HG03095 (cell line): ENCODE measurements around the gene PREB.
A peak's percentile ranks its signal among the peaks of the same experiment; 100 is the strongest.

Source experiments
- ATAC-seq: cut with Tn5 transposase; IDR thresholded peaks from one replicate; pipeline ENCODE4 v1.9.1; 2021; ENCODE audit warnings: moderate library complexity; ENCODE audit not compliant: unreplicated experiment

PREB gene

DNA sequence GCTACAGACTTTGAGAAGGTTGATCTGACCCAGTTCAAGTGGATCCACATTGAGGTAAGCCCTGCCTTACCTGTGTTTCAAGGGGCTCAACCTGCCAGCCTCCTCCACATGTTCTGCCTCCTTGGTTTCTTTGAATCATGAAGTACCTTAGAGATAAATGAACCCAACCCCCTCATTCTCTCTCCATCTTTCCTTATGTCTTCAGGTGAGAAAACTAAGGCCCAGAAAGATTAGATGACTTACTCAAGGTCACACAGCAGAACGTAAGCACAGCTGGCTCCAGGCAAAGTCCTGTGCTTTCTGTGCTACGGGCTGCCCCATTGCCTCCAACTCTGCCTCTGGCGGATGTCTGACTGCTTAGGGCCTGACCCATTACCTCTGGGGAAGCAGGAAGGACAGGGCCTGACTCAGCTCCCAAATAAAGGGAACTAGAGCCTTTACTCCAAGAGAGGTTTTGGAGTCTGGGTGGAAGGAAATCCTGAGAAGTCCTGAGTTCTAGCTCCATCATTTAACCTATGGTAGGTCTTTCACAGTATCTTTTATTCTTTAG, 37.6 kb downstream of the PREB start:
- ATAC-seq = no peak

DNA sequence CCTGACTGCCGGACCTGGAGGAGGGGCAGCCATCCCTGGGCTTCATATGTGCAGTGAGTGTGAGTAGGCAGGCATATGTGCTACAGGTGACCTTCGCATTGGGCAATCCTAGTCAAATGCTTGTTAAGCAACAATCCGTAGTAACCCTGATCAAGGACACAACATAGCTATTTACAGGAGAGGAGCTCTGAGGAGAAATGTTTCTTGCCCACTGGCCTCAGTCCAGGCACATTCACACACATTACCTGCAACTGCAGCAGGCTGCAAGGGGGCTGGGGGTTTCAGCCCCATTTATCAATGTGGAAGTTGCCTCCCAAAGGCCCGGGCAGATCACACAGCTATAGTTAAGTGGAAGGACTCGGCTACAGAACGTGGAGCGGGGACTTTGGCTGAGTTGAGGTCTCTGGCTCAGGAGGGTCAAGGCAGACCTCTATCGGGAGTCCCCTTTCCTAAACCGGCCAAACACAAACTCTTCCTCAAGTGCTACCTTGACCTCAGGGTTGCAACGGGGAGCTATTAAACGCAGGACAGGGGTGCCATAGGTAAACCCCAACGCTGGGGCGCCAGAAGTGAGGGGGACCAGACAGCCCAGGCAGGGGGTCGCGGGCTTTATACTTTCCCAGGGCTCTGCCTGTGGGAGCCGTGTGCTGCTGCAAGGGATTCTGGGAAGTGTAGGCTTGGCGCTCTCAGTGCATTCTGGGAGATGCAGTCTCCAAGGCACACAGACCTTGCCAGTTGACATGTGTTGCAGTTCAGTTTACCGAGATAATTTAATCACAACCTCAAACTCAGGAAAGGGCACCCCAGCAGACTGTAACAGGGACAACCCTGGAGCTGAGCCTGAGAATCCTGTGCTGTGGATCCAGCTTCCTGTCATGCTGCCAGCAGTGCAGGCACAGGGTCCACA, 38.4 kb downstream of the PREB start:
- no peak for ATAC-seq

DNA sequence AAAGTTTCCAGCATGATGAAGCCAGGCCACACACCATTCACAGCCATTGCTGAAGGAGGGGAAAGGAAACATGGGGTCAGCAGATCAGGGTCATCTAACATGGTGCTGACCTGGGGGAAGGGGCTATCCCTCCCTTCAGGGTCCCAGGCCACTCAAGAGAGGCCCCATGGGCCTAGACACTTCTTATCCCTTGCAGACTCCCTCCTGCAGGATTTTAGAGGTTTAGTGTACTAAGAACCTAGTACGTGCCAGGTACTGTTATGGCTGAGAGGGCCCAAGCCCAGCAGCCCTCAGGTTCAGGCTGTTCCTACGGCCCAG, 39.0 kb downstream of the PREB start:
- ATAC-seq = no peak

DNA sequence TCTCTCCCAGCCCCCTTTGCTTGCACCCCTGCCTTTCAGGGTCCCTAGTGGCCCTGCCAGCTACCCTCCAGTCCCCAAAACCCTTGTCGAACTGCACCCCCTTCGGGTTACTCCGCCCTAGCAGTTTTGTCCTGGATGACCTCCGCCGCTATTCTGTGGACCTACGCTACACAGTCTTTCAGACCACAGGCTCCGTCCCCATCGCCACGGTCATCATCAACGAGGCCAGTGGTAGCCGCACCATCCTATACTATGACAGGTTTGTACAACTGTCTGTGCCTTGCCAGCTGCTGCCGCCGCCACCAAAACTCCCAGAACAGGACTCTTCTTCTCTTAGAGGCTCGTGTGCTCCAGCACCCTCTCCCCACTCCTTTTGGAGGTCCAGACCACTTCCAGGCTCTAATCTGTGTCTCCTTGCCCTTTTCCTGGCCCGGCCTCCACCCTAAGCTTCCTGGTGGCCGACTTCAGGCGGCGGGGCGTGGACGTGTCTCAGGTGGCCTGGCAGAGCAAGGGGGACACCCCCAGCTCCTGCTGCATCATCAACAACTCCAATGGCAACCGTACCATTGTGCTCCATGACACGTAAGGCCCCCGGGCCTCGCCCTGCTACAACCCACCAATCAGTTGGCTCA, 40.0 kb downstream of the PREB start:
- ATAC-seq = no peak

DNA sequence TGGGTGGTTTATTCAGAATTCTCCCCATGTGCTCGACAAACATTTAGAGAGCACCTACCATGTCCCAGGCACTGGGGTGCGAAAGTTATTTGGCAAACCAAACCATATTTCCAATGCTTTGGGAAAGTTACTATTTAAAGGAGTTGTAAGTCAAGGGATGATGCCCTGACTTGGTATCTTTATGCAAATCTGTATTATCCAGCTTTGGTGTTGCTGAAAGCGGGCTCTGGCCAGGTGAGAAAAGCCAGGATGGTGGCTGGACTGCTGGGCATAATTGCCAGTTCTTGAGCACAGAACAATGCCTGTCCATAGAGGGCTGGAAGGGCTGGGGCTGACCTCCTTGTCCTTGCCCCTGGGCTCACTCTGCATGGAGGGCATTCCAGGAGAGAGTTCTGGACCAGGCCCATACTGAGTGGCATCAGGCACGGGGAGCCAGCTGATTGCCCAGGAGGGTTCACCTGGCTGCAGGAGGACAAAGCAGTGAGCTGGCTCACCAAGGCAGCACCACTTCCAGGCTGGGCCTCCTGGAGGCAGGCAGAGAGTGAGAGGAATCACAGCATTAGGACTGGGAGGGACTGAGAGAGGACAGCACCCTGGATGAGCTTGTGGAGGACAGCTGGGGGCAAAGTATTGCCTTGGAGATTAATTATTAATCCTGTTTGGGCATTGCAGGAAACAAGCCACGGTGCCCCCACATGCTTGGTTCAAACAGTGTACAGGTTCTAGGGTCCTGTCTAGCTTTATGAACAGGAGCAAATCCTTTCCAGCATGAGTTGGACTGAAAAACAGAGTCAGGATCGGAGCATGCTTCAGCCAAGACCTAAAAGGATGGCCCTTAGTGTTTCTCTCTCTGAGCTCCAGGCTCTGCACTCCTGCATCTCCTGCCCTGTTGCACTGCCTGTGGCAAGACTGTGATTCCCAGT, 40.7 kb downstream of the PREB start:
- ATAC-seq = no peak

DNA sequence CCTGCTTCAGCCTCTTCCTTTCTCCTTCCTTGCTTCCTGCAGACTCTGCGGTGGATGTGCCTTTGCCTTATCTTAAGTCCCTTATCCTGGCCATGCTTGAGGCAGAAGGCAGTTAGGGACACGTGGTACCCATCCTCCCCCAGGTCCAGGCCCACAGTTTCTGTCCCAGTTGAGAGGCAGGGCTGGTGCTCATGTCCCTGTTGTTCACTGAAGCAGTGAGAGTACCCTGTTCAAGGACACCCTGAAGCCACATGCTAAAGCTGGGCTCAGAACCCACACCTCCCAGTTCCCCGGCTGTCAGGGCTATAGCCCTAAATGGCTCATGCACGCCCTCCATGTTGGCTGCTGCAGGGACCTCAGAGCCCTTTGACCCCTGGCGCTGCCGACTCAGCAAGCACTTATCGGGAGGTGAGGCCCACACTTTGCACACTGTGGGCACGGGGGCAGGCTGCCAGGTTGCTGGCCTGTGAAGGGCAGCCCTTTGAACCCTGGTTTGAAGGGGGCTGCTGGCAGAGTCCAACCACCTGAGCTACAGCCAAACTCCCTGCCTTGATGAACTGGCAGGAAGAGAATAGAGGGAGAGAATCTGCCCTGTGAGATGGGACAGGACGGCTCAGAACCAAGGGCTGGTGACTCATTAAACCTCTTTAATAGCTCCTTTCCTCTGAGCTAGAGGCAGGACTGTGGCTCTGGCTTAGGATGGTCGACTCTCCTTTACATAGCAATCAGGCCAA, 41.6 kb downstream of the PREB start:
- ATAC-seq = no peak

DNA sequence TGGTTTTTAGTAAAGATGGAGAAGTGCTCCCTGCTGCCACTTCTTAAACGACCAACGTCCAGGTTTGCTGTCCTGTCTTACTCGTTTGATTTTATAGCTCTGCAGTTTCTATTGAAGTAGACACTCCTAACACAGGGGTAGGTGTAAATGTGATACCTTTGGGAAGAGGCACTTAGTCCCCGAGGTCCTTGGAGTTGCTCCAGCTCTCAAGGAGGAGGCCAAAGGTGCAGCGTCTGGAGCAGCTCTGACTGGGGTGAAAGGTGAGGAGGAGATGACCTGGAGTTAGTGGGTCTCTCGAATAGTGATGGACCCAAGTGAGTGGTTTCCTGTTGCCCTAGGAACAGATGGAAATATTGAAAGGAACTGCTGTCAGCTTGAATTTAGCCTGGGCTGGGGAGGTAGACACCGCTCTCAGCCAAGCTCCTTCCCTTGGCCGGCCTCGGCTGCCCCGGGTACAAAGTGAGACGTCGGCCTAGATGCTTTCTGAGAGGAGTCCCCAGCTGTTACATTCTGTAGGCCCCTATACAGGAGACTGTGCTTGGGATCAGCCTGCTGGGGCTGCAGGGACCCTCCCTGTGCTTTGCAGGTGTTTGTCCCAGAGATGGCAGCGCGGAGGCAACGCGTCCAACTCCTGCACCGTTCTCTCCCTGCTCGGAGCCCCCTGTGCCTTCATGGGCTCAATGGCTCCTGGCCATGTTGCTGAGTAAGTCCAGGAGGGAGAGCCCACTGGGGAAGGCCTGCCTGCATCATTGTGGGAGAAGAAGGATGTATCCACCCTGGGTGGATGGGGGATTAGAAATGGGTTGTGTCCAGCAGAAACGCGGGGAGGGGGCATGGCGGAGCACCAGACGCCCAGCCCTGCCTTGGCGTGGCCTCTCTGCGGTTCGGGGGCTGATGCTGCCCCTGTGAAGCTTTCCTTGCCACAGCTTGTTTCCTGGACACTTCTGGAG, 42.4 kb downstream of the PREB start:
- no peak for ATAC-seq

DNA sequence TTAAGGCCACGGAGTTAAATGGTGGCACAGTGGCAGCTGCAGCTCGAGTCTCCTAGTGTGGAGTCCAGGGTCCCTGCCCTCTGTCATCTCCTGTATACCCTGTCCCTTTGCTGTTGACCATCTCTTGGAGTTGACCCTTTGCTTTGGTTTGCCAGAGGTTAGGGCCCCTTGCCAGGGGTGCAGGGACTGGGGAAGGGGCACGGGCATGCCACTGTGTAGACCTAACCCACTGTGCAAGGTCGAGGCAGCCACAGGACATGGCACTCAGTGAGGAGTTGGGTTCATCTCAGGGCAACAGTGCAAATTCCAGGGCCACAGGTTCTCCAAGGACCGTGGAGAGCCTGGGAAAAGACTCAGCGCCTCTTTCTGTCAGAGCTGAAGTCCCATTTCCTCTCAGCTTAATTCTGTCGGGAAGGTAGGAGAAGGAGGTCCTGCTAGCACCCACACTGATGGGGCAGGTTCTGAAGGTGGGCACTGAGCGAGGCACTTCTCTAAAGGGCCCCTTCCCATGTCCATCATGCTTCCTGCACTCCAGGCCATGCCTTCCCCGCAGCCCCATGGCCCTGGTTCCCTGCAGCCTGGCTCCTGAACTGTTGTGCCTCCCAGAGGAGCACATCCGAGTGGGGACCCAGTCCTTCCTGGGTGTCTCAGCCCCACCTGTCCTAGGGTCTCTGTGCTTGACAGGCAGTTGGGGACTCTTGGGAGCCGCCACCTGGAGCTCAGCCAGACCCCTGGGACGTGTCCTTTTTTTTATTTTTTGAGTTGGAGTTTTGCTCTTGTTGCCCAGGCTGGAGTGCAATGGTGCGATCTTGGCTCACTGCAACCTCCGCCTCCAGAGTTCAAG, 45.1 kb downstream of the PREB start:
- no peak for ATAC-seq

DNA sequence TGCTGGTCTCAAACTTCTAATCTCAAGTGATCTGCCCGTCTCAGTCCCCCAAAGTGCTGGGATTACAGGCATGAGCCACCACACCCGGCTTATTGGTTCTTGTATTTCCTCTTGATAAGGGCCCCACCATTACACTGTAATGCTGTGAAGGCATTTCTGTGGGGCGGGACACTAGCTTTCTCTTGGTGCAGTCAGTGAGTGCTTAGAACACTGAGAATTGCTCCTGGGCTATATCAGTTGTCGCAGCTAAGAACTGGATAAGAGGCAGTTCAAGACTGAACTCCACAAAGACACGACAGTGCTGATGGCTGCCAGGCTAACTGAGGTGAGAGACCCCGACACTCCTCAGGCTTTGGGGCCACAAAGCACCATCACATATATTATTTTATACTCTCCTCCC, 45.8 kb downstream of the PREB start:
- ATAC-seq = no peak

DNA sequence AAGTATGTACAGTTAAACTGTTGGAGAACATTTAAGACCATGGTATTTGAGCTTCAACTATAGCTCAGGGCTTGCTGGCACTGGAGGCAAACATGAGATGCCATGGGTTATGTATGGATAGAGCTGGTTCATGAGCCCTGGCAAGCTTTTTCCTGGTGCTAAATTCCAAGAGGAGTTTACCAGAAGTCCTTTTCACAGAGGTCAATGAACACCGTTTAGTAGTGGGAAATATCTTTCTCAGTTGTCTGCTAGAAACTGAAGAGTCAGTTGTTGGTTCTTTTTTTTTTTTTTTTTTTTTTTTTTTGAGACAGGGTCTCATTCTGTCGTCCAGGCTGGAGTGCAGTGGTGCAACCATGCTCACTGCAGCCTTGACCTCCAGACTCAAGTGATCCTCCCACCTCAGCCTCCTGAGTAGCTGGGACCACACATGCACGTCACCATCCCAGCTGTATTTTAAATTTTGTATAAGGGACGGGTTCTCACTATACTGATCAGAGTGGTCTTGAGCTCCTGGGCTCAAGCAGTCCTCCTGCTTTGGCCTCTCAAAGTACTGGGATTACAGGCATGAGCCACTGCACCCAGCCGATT, 46.5 kb downstream of the PREB start:
- no peak for ATAC-seq

DNA sequence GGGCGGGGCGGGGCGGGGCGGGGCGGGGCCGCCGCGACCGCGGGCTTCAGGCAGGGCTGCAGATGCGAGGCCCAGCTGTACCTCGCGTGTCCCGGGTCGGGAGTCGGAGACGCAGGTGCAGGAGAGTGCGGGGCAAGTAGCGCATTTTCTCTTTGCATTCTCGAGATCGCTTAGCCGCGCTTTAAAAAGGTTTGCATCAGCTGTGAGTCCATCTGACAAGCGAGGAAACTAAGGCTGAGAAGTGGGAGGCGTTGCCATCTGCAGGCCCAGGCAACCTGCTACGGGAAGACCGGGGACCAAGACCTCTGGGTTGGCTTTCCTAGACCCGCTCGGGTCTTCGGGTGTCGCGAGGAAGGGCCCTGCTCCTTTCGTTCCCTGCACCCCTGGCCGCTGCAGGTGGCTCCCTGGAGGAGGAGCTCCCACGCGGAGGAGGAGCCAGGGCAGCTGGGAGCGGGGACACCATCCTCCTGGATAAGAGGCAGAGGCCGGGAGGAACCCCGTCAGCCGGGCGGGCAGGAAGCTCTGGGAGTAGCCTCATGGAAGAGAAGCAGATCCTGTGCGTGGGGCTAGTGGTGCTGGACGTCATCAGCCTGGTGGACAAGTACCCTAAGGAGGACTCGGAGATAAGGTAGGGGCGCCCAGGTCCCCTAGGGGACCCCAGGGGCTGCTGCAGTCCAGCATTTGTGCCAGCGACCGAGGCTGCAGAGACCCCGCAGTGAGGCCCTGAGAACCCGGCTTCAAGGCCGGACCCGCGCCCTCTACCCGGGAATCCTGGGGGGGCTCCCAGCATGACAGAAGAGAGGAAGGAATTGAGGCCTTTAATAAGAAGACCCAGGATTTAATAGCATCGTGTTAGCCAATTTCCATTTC, 47.5 kb downstream of the PREB start, which contains the start of gene KHK:
Gene KHK, plus strand, starts transcription at position 49 of the 870 bp plus-strand sequence. Its CDS starts 488 bp downstream, at position 537.
- no peak for ATAC-seq

DNA sequence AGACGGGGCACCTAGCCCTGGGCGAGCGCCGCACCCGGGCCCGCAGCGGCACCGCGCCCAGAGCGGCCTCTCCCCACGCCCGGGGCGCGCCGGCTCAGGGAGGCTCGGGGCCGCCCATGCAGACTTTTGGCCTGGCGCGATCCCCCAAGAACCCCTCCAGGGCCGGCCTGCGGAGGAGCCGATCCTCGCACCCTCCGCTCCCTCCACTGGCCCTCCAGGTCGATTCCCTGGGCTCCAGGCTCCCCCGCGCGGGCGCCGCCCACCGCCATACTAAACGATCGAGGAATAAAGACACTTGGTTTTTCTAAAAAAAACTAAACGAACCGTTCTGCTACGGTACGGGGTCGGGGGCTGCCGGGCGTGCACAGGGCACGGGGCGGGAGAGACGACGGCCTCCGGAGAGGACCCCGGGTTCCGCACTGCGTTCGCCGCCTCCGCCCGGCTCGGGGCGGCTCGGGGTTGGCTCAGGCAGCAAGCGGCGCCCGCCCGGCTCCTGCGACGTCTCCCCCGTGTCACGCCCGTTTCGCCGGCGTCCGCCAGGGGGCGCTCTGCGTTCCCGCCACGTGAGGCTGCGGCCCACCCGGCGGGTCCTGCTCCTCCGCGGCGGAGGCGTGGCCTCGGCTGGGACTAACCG, 48.2 kb downstream of the PREB start:
- peak; percentile 78 for ATAC-seq

DNA sequence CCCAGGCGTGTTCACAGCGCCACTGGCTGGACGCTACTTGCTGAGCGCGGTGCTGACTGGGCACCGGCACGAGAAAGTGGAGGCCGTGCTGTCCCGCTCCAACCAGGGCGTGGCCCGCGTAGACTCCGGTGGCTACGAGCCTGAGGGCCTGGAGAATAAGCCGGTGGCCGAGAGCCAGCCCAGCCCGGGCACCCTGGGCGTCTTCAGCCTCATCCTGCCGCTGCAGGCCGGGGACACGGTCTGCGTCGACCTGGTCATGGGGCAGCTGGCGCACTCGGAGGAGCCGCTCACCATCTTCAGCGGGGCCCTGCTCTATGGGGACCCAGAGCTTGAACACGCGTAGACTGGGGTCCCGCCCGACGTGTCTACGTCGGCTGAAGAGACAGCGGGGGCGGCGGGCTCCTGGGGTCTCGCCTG, 48.8 kb downstream of the PREB start:
- ATAC-seq = no peak

DNA sequence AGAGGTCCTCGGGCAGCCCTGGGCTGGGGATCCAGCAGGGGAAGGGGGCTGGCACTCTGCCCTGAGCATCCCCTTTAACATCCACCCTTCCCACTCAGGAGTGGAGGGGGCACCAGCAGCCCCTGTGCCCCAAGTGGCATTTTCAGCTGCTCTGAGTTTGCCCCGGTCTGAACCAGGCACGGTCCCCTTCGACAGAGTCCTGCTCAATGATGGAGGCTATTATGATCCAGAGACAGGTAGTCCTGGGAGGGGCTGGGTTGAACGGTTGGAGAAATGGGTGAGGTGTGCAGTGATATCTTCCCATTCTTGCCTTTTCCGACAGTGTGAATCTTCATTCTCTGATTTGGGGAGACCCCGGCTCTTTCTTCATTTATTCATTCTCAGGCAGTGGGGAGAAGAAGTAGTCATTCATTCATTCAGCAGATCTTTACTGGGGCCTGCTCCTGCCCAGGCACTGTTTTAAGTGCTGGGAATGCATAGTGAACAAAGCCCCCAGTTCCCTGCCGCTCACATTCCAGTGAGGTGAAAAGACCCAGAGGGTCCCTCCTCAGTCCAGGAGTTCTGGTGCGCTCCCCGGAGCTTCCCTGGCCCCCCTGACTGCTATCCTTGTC, 49.3 kb downstream of the PREB start:
- no peak for ATAC-seq

DNA sequence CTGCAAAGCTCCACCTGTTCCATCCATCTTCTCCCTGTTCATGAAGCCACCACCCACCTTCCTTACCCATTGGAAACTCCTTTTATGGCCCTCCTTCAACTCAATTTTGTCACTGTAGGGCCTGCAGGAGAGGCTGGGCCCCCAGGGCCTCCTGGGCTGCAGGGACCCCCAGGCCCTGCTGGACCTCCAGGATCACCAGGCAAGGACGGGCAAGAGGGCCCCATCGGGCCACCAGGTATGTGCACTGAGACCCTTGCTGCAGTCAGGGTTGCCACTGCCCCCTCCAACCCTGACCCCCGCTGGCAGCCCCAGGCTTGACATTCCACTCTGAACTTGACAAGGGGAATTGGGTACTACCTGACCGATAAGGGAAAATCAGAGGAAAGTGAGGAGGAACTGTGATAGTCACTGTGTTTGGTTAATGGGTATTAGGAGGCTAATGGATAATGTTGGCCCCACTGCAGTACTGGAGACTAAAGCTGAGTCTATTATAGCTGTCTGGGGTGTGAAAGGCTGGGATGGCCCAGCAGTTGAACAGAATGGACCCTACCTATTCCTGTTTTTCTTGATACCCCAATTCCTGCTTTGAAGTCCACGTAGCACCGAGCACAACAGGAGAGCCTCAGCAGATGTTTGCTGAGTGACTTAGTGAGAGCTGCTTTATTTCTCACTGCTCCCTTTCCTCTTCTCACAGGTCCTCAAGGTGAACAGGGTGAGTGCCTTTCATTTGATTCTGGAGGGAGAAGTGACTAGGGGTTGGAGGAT, 50.0 kb downstream of the PREB start:
- ATAC-seq = no peak
